ENCODE measurements around the gene EN2.
"Not testable (repeated sequence)": the region's sequence is repeated elsewhere in the genome, so short reads cannot be mapped to it uniquely, and the experiment has no call there.

The EN2 gene

DNA sequence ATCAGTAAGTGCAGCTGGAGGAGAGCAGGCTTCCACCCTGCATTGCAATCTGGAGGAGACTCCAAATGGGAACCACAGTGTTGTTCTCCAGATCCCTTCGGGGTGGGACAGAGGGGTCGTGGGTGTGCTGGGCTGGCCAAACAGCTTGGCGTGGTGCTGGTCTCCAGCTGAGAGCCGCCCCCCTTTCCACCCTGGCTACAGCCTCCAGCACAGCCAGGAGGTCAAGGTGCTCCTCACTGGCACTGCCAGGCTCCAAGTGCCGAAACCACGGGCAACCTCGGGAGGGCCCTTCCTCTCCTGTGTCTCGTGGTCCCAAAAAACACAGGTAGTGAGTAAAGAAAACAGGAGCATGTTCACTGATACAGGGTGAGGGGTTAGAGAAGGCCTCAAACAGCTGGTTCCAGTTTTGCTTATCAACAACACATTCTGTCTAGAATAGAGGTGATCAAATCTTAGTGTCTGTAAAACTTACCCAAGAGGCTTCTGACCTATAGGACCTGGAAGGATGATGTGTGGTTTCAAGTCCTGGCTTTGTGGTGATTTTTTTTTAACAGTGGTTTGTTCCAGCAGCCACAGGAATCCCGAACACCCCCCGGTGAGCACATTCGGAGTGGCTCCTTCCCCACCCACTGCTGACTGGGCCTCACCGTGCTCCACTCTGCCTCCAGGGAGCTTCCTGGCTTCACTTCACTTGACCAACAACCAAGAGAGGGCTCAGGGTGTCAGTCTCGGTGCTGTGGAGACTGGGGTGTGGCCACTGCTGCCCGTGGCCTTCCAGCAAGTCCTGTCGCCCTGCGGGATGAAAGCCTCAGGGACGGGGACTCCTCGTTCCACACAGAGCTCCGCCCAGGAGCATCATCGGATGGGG lies 31.2 kb upstream of the EN2 start:
- no peak for DNase-seq

DNA sequence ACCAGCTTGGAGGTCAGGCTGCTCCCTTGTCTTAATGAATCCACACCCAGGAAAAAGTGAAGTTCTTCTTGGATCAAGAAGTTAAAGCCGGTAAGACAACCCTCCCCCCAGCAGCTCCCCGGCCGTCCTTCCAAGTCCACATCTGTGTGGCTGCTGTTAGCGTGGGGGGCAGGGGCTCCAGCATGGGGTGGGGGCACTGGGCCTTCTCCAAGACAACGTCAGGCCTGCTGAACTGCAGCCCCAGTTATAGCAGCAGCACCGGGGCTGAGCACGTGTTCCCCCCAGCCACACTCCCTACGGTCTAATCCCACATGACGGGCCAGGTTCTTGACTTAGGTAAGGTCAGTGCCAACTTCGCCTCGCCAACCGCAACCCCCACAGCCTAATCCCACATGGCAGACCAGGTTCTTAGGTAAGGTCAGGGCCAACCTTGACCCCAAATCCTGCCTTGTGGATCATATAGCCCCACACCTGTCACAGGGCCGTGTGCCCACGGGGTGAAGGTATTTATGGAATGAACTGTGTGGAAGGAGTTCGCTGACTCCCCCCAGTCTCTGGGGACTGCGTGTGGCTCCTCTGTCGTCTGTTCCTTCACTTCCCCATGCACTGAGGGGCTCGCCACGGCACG lies 30.4 kb upstream of the EN2 start:
- no peak for DNase-seq

DNA sequence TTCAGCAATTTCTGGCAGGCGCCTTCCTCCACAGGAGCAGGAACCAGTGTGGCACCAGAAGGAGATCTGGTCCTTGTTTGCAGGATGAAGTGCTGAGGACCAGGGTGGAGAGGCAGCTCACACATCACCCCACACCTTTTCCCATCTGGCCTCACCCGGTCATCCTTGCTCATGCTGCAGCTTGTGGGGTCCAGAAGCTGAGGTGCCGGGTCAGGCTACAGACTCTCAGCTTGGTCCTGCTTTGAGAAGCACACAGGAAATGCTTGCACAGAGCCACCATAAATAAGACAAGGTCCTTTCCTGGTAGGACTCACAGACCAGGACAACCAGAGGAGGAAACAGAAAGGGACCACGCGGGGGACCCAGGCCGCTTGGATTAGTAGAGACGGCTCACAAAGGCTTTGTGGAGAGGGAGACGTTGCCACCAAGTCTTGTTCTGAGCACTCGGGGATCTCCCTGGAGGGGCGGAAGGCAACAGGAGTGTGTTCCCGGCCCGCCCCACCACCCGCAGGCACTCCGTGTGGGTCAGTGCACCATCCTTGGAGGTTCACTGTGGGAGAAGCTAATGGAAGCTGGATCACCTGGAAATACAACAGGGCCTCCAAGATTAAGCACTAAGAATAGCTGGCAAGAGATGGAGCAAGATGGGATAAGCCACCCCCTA lies 29.6 kb upstream of the EN2 start:
- DNase-seq, result no peak

DNA sequence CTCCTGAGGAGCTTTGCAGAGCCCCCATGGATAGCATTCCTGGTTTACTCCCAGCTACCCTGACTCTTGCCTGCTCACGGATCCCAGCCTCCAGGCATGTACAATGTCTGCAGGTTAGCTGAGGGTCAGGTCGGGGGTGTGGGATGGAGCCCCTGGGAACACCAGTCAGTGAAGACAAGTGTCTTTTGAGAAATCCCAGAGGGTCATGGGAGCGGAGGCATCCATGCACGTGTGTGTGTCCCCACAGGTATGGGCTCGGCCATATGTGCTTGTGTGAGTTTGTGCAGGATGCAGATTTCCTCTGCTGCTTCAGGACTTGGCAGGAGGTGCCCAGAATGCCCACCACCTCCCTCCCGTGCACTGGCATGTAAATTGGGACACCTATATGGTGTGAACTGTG lies 28.3 kb upstream of the EN2 start:
- no peak for DNase-seq

DNA sequence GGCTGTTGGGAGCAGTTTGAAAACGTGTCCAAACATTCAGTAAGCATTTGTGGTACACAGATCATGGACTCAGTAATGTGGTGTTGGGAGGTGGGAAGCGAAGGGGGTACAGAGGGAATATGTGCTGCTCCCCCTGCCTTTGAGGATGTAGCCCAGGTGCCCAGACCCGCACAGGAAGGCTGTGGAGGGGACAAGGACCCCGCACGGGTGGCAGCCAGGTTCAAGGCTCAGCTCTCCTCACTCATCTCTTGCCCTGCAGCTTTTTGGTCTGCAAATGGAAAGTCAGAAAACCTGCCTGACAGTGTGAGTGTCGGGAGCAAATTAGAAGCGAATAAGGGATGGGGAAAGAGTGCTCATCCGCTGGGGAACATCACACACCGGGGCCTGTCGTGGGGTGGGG lies 27.3 kb upstream of the EN2 start:
- no peak for DNase-seq

DNA sequence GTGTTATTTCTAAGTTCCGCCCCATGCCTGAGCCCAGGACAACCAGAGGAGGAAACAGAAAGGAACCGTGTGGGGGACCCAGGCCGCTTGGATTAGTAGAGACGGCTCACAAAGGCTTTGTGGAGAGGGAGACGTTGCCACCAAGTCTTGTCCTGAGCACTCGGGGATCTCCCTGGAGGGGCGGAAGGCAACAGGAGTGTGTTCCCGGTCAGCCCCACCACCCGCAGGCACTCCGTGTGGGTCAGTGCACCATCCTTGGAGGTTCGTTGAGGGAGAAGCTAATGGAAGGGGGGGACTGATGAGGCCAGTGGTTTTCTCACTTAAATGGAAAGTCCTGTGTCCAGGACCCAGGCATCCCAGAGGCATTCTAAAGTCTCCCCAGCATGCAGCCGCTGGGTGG lies 26.7 kb upstream of the EN2 start:
- no peak for DNase-seq

DNA sequence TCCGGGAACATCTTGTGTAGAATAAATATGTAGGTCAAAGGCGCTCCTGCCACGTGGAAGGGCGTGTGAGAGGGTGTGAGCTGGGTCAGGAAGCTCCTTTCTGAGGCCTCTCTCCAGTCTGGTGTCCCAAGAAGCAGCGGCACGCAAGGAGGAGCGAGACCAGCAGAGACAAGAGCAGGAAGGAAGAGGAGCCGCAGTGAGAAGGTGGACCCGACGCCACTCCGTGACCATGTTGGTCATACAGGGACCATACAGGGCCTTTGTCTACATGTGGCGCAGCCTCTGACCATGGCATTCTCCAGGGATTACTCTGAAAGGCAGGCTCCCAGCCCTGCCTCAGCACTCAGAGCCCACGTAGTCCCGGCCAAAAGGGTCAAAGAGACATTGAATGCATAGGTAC lies 26.2 kb upstream of the EN2 start:
- no peak for DNase-seq

DNA sequence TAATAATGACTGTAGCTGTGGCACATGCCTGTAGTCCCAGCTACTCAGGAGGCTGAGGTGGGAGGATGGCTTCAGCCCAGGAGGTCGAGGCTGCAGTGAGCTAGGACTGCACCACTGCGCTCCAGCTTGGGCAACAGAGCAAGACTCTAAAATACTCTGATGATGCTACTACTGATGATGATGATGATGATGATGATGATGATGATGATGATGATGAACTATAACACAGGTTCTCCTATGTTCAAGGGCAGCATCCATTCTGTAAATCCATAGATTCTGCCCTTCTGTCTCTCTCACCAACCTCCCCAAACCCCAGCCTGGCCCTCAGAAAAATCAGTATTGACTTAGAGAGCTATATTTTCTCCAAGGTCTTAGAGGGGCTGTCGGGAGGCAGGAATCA lies 22.8 kb upstream of the EN2 start:
- no peak for DNase-seq

DNA sequence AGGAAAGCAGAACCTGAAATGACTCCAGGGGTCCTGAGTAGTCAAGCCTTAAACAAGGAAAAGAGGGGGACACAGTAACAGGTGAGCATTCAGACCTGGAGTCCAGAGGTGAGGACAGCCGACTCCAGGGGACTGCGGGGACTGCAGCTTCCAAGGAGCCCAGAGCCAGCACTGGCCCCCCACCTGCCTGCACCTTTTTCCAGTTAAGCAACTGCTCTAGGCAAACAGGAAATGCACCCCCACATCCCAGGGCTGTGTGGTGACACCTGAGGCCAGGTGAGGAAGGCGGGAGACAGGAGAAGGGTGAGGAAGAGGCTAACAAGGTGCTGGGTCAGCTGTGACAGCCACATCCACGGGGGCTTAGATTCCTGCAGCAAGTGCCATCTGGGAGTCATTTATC lies 20.1 kb upstream of the EN2 start:
- no peak for DNase-seq

DNA sequence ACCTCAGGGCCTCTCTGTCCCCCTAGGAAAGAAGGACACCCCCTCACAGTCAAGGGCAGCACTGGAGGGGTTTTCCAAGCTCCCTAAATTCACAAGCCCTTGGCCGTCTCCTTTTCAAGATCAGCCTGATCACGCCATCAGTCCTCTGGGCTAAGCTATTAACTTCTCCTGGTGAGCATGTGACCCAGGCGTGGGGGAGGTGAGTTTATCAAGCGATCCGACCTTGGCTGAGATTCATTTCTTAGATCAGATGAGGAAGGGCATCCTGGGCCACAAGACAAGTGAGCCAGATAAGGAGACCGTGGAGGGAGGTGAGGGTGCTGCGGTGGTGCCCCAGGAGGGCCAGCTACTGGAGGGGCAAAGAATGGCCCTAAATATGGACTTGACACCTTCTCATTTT lies 19.2 kb upstream of the EN2 start:
- DNase-seq, result no peak

DNA sequence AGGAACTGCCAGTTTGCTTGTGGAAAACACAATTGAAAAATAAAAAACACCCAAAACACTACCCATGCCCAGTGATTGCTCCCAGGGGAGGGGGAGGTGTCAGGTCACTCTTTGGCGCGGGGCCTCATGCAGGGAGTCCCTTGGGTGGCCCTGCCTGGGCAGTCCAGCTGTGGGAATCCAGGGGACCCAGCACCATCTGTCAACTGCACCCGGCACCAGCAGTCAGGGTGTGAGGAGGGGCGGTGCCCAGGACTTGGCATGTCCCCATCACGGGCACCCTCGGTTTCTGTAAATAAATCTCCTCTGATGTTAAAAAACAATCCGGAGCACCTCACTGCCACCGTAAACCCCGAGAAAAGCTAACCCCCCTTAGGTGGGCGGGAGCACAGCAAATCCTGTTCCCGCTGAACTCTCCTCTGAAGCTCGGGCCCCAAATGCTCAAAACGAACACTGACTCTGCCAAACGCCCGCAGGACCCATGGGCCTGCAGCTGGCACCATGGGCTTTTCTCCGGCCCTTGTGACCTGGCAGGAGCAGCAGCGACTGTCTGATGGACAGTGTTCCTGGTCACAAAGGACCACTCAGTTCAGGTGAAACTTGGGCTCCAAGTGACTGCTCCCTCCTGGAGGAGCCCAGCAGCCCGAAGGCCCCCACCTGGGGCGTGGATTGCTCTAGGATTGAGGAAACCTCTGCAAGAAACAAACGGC lies 18.5 kb upstream of the EN2 start:
- no peak for DNase-seq

DNA sequence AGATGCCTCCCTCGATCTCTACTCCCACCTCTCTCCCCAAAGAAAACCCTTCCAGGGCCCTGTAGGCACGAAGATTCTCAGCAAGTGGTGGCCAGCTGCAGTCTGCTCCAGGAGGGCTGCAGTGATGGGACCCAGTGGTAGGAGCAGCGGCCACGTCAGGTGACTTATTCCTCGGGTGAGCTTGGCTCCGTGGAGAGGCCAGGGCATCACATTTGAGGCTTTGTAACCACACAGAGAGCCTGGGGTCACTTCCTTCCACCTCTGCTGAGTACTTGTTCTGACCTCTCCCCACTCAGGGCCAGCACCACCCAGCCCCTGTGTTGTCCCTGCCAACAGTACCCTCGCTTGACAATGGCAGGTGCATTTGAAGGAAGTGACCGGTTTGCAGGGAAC lies 17.9 kb upstream of the EN2 start:
- DNase-seq, result no peak

DNA sequence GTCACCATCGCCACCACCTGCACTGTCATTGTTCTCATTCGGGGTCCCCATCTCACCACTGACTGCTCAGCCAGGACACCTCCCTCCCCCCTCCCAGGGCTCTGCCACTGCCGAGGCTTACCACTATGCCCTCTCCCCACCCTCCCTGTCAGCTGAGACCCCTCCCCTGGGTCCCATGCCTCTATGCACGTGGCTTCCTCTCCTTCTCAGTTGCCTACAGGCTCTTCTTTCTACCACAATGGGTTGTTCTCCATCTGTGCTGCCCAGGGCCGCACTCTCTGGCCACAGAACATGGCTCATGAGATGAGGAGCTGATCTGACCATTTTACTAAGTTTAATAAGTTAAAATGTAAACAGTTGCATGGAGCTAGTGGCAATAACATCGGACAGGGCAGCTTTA lies 16.1 kb upstream of the EN2 start:
- no peak for DNase-seq

DNA sequence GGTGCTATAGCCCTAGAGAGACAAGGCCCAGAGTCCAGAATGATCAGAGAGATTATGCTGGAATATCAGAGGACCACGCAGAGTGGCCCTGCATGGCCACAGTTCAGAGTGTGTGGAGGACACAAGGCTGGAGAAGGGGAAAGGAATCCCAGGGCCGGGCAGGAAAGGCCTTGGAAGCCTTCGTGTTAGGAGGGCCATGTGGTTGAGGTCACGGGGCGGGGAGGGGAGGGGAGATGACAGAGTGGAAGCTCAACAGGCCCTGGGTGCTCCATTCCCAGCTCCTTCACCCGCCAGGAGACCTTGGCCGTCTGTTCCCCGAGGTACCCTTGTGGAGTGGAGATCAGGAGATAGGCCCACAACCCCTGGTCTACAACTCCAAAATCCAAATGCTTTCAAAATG lies 13.2 kb upstream of the EN2 start:
- DNase-seq, result no peak

DNA sequence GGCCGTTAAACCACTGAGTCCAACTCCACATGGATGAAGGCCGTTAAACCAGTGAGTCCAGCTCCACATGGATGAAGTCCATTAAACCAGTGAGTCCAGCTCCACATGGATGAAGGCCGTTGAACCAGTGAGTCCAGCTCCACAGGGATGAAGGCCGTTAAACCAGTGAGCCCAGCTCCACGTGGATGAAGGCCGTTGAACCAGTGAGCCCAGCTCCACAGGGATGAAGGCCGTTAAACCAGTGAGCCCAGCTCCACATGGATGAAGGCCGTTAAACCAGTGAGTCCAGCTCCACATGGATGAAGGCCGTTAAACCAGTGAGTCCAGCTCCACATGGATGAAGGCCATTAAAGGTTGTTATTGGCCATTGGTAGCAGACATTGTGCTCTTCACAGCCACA lies 12.3 kb upstream of the EN2 start:
- DNase-seq, result not testable (repeated sequence)

DNA sequence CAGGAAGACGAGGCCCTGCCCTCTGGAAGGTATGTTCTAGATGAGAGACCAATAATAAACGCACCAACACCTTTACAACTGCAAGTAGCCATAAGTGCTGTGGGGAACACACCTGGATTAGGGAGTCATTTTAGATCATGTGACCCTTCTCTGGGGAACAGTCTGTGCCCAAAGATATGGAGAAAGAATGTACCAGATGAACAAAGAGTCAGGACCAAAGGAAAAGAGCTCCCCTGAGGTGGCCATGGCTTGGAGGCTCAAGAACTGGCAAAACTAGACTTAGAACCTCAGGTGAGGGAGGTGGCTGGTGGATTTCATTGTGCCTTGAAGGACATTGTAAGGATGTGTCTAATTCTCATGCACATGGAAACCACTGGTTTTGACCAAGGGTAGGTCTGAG lies 10.3 kb upstream of the EN2 start:
- no peak for DNase-seq

DNA sequence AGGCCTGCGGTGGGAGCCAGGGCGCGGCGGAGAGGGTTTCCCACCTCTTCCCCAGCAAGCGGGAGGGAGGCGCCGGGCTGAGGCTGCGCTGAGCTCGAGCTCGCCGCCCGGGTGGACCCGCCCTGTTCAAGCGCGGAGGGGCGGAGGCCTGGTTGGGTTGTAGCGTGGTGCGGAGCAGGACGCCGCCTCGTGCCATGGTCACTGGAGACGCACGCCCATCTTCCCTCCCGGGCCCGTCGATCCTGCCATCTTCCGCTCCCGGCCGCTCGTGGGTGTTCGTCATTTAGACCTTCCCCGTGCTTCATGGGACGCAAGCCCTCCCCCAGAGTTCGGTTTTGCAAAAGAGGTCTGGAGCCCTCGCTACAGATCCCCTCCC lies 9.3 kb upstream of the EN2 start:
- no peak for DNase-seq

DNA sequence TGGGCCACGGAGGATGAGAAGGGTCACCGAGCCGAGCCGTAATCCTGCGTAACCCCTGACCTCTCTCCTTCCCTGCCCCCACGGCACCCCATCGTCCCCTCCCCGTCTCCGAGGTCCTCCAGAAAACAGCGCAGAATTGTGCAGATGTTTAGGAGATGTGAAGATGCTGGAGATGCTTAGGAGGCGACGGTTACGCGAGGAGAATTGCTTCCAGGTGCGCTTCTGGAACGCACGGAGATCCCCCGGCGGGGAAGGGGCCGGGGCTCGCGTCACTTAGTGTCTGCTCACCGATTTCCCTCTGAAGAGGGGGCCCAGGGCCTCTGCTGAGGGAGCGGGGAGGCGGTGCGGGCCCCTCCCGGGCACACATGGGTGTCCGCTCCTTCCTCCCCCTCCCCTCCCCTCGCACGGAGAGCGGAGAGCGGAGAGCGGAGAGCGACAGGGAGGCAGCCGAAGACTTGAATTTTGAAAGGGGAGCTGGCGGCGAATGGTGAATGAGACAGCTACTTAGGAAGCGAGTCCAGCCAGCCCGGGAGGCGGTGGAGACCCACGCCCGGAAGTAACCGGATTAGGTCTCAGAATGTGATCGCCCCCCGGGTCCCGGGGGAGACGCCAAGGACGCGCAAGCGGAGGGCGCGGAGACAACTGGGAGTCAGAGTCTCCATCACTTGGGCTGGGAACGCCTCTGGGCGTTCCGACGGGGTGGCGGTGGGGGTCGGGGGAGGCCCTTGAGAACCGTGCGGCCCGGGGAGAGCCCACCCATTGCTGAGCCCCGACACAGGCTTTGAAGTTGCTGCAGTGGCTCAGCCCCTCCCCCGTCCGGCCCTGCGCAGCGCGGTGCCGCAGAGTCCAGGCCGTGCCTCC lies 8.7 kb upstream of the EN2 start:
- DNase-seq, result no peak

DNA sequence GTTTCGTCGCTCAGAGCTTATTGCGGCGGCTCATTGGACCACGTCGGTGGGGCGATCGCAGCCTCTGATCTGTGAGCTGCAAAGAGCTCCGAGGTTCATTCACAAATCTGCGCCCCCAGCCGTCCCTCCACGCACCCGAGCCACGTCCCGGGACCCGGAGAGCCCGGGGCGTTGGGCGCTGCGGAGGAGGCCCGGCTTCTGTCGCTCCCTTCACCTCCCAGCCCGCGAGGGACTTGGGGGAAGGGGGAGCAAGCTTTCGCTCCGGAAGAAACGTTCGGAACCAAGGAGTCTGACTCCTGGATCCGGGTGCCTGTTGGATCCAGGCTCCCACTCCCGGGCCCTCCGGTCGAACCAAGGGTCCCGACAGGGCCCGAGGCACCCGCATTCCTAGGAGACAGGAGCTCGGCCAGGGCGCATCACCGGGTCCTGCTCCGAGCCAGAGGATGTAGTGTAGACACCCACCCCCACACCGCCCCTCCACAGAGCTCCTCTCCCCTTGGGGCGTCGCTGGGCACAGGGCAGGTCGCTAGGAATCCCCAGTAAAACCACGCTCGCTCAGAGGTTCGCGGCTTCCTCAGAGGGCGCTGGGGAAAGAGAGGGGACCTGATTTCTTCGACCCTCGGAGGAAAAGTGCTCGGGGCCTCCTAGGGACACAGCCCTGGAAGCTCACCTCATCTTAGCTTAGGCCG lies 7.9 kb upstream of the EN2 start:
- no peak for DNase-seq

DNA sequence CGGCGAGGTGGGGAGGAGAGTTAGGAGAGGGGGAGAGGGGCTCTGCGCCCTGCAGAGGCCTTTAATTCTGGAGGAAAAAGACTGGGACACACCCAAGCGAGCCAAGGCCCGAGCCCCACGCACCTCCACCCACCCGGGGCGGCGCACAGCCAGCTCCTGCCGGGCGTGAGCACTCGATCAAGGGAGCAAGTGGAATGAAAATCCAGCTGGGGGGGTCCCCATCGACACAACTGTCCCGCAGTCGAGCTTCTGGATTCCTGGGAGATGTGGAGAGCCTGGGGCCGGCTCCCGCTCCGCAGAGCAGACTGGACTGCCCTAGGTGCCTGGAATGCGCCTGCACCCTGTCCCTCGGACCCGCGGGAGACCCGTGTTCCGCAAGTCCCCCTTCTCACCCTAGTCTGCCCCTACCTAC lies 7.4 kb upstream of the EN2 start:
- no peak for DNase-seq

DNA sequence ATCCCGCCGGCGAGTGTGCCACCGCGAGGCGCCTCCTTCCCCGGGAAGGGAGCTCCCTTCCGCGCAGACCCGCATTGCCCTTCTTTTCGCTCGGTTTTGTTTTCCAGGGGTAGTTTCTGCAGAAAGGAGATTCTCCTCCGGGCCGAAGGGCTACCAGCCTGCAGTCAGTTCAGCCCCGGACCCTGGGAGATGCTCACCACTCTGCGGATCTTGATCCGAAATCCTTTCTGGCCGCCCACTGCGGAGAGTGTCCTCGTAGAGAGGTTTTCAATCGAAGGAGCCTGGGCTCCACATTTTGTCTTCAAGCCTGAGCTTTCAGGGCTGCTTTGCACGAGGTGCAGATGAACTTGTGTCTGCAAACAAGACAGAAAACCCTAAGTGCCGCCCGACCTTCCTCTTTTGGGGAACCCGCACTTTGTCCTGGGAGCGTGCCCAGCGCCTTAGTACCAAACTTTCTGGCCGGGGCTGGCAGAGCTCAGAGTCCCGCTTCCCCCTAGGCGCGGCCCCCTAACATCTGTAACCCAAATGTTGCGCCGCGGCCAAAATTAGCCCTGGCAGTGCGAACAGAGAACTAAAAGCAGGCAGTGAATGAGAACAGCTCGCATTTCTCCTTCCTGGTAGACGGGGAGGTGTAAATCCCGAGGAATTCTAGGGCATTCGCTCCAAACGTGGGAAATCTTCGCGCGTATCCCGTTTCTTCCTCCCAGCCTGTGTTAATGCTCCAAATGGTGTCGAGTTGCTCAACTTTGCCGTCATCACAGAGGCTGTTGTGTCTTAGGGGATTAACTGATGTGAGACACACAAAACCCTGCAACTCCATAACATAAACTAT lies 6.7 kb upstream of the EN2 start:
- no peak for DNase-seq

All from activated CD8-positive, alpha-beta memory T cell treated with anti-CD3 and anti-CD28 coated beads, Interleukin-2, amount 50 U/mL, for 4 hours (primary cell).